Fibroblast of the aortic adventitia (primary cell): Measurements from ENCODE around the gene MMS19. TPM values are rescaled to one million over a fixed set of nuclear protein-coding genes. Genes with fewer than 3 reads are reported as not detected.
A peak's percentile ranks its signal among the peaks of the same experiment; 100 is the strongest.

Experiments used
- DNase-seq: peaks from one replicate; pipeline ENCODE4 v3.0.0-alpha.2; 2010; ENCODE audit warnings: low read depth
- H3K4me3 ChIP-seq: 2 replicates; pipeline ENCODE4 v1.5.1; 2011; ENCODE audit warnings: low read depth, mild to moderate bottlenecking, control low read depth, low read length, moderate library complexity
- CTCF ChIP-seq: IDR thresholded peaks from 2 replicates; pipeline ENCODE4 v1.5.1; 2011; ENCODE audit warnings: mild to moderate bottlenecking, low read length, control low read depth, inconsistent platforms; ENCODE audit not compliant: insufficient read depth
- total RNA-seq: library from RNA; depleted of rRNA; stranded (reverse); fragments of >200 nt; gene quantifications from 2 replicates; pipeline ENCODE4 v1.2.3, GENCODE V29; 2012; ENCODE audit warnings: low replicate concordance

Gene MMS19
- total RNA-seq, 1 donor, result 81.1 TPM

GRCh38 chr10:97522937-97523336 lies 24.7 kb upstream of the MMS19 start:
- no peak for DNase-seq
- no peak overlapping the region for H3K4me3 ChIP-seq
- TF ChIP-seq CTCF, result no peak

- DNase-seq, result no peak
- H3K4me3 ChIP-seq, result no peak overlapping the region
- TF ChIP-seq CTCF, result no peak
These were observed 23.8 kb upstream of the MMS19 start for GRCh38 chr10:97522071-97522470.

DNA sequence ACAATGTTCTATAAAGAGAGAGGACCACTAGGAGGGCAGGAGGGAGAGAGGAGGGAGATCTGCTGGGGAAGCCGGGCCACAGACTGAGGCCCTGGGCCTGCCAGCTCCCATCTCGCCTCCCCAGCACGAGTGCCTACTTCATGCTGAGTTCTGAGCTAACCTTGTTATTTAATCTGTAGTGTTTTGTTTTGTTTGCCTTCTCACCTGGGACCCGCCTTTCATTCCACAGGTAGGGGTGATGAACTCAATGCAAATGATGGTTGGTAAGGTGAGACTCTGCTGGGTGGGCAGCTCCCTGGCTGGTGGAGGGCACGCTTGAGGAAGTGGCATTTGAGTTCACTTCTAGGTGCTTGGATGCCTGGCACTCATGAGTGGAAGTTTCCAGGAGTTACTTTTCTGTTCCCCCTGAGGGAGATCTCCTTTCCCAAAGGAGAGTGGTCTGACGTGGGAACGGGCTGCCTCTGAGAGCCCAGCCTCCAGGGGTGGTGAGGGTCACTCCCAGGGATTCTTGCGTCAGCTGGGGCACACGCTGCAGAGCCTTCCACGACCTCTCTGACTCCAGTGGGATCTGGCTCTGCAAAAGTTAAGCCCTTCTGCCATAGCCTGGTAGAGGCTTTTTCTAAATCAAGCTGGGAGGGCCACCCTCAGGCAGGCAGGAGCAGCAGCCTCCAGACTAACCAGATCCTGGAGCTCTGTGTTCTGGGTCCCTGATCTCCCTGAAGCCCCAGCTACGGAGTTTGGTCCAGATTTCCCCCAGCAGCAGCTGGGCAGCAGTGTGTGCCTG lies 22.9 kb upstream of the MMS19 start:
- TF ChIP-seq CTCF, result no peak
- no peak for DNase-seq
- no peak overlapping the region for H3K4me3 ChIP-seq

DNA sequence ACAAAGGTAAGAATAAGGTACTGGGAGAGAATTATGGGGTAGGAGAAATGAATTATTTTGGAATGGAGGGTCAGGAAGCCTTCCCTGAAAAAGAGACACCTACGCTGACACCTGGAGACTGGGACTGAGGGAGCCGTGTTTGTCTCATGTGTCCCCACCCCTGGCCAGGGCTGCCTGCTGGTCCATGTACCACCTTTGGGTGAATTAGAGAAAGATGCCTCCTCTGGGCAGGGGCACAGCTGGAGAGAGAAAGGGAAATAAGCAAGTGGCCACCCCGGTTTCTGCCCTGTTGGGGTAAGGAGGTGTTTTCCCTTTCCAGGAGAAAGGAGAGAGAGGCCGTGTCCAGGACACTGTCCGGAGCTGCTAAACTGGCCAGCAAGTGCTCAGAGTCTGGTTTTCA lies 22.3 kb upstream of the MMS19 start:
- no peak overlapping the region for H3K4me3 ChIP-seq
- no peak for TF ChIP-seq CTCF
- DNase-seq, result no peak

DNA sequence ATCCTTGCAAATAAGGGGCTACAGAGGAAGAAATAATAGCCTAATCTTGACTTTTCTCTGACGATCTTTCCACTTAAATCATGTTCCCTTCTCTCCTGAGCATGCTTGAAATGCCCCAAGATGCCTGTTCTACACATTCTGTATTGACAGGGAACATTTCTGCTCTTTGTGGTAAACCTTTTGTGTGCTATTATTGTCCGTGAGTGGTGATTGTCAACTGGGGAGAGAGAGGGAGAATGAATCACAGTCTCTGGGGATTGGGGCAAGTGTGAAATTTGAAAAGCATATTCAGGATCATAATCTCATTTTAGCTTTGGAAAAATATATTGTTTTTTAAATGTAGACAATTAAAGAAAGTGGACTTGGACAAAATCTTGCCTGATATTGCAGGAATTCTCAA lies 21.1 kb upstream of the MMS19 start:
- H3K4me3 ChIP-seq, result no peak overlapping the region
- no peak for TF ChIP-seq CTCF
- DNase-seq, result peak; percentile 51

DNA sequence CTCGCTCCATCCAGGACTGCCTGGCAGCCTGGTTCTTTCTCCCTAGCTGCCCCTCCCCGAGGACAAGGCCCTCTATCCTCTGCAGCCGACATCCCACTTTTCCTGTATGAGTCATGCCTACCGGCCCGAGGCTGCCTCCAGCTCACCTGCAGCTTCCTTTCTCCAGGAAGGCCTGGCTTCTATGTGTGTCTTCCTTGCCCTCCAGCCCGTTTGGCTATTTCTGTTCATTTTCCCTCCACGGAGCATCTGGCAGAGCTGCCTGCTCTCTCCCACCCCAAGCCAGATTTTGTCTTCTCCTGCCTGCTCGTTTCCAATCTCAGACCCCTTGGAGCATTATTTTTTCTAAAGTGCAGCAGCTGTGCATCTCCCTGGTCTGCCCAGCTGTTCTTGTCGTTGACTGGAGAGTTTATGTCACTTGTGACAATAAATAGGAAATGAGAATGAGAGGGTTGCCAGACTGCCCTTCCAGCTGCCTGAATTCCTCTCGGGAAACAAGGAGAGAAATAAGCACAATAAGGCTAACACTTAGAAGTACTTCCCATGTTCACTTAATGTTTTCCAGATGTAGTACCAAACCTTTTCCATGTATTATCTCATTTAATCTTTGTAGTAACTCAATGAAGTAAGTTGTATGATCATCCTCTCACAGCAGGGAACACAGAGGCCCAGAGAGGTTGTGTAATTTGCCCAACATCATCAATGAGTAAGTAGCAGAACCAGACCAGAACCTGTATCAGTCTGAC lies 20.2 kb upstream of the MMS19 start:
- DNase-seq, result peak; percentile 56
- no peak overlapping the region for H3K4me3 ChIP-seq
- TF ChIP-seq CTCF, result no peak
